ENCODE measurements around the gene MSL1.

- TF ChIP-seq POLR2A (IDR thresholded peaks at IDR 0.05; ENCODE audit: low read depth, low read length) (no peak), POLR2AphosphoS5 (IDR thresholded peaks at IDR 0.05; ENCODE audit: low read depth, low read length) (no peak), TAF1 (IDR thresholded peaks at IDR 0.05; ENCODE audit: borderline replicate concordance, low read depth, low read length) (no peak)
Measured at GRCh38 chr17:40124279-40125141, 2.7 kb downstream of the MSL1 start.
